ENCODE results near the gene NEK4.
A peak's percentile ranks its signal among the peaks of the same experiment; 100 is the strongest.
"Not testable (repeated sequence)": the region's sequence is repeated elsewhere in the genome, so short reads cannot be mapped to it uniquely, and the experiment has no call there.

The NEK4 gene

DNA sequence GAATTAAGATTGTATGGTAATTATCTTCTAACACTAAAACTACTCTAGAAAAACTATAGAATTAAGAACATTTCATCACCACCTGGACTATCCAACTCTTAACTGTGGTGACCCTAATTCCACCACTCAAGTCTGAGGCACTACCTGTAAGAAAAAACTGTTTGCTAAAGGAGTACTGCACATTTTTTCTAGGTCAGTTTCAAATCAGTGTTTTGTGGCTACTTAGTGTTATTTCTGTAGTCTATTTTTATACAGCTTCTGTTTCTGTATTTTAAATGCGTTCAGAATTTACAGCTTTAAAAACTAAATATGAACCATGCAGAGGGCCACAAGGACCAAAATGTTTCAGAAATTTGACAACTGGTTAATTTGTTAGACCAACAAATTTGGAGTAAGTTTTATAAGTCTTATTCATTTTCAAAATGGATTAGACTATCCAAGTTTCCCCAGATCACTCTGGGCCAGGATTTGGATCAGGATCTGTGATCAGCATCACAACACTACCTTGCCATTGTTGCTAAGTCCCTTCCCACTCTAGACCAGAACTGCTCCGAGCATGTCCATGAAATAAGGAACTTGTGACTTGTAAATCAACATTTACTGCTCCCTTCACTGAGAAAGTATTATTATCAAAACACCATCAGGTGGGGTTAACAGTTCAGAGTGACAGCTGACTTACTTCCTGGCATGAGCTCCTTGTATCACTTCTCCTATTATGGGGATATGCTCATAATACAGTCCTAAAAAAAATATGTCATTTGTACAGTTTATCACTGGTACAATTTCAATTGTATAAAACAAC lies 73.7 kb downstream of the NEK4 start:
- DNase-seq (ENCODE audit: low spot score), result no peak

DNA sequence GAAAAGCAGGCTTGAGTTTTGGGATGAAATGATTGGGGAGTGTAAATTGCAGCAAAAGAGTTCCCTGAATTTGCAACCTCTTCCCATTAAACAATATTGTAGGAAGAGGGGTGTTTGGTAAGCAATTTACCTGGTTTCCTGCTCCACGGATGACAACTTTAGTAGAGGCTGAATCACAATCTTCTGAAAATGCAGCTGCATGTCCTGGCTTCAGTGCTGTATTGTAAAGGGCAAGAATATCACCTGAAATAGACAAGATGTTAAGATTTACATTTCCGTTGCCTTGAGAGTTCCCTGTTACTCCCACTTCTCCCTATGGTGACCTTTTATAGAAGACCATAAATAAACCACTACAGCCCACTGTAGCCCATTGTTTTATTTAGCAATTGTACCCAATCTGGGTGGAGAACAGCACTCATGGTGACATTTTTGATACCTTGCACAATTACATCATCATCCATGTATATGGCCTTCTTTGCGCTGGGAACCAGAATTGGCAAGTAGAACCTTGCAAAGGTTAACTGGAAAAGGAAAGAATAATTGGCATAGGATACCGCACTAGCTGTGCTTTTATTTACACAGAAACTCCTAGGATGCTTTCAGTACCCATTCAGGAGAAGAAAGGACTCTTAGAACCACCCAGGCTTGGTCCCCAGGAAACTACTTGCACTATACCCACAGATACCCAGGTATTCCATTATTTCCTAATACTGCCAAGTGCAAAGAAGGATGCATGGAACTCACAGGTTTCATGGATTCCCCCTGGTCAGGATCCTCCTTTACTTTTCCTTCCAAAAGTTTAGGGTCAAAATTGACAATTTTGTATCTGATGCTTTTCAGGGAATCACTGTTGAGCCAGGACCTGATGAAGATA lies 74.7 kb downstream of the NEK4 start:
- no peak for DNase-seq (ENCODE audit: low spot score)

DNA sequence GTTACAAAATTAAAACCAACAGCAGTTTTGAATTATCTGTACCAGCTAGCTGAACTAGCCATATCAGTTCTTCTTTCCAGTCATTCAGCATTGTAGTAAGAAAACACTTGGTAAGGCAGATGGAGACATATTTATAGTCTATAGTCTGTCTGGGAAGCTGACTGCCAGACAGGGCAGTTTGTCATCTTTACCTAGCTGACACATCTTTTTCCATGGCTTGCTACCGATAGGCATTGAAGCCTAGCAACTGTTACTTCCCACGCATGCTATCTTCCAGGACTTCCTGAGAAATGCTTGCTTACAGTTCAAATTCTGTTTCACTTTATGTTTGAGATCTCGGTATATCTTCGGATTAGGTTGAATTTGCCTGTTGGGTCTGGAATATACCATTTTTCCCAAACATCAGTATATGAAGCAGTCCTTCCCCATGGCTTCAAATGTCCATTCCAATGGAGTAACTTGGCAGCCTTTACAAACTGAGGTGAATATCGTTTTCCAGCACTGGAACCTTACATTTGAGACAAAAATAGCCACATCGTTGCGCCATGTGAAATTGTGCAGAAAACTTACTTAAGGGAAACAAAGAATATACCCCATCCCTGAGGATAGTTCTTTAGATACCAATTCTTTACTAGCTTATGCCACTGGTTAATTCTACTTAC lies 76.1 kb downstream of the NEK4 start:
- DNase-seq (ENCODE audit: low spot score), result no peak

DNA sequence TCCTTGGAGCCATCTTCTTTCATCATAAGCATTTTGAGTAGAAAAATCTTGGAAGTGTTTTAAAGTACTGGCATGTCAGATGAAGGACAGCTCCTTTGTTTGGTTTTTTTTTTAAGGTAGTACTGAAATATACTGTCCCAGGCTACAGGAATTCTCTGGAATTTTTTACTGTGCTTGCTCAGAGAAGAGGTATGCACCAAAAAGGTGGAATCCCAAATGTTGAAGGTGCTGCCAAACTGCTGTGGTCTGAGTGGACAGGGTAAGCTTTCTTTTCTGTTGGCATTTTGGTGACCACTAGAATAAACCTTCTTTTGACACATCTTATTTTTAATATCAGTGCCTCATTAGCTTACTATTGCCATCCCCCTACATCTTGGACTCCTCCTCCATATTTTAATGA lies 77.7 kb downstream of the NEK4 start:
- DNase-seq (ENCODE audit: low spot score), result no peak

DNA sequence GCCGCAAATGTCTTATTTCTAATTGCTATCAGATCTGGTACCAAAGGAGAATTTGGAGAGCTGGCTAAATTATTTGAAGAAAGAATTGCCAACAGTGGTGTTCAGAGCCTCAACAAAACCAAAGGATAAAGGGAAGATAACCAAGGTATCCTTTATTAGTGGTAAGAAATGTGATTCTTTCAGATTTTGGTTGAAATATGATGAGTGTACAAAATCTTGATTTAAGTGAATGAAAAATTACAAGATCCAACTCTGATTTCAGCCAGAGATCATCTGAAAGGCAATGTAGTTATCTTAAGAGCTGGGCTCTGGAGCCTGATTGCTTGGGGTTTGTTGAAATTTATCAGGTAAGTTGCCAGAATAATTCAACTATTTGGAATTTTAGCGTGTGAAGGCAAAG lies 80.2 kb downstream of the NEK4 start:
- no peak for DNase-seq (ENCODE audit: low spot score)

DNA sequence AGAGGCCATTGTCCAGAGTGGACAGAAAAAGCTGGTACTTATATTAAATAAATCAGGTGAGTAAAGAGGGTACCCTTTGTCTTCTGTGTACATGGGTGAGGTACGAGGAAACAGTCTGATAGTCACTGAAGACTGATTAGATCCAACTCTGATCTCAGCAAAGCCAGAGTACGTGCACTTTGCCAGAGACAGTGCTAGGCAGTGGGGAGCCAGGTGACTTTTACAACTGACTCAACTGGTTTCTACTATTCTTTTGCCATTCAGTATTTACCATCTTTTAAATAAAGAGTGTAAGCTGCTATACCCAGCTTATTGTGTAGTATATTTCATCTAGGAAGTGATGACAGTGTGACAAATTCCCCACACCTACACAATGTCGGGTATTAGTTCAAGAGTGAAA lies 81.6 kb downstream of the NEK4 start:
- no peak for DNase-seq (ENCODE audit: low spot score)

DNA sequence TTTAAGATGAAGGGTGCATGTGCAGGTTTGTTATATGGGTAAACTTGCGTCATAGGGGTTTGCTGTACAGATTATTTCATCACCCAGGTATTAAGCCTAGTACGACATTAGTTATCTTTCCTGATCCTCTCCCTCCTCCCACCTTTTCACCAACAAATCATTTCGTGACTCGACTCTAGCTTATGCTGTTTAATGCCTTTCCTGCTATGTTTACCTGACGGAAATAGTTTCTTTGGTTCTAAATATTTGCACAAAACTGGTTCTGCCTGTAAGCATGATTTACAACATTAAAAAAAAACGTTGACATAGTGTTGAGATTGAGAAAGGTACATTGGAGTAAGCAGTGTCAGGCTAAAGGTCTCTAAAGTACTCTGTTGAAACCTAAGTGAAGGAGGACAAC lies 82.5 kb downstream of the NEK4 start:
- DNase-seq (ENCODE audit: low spot score), result no peak

DNA sequence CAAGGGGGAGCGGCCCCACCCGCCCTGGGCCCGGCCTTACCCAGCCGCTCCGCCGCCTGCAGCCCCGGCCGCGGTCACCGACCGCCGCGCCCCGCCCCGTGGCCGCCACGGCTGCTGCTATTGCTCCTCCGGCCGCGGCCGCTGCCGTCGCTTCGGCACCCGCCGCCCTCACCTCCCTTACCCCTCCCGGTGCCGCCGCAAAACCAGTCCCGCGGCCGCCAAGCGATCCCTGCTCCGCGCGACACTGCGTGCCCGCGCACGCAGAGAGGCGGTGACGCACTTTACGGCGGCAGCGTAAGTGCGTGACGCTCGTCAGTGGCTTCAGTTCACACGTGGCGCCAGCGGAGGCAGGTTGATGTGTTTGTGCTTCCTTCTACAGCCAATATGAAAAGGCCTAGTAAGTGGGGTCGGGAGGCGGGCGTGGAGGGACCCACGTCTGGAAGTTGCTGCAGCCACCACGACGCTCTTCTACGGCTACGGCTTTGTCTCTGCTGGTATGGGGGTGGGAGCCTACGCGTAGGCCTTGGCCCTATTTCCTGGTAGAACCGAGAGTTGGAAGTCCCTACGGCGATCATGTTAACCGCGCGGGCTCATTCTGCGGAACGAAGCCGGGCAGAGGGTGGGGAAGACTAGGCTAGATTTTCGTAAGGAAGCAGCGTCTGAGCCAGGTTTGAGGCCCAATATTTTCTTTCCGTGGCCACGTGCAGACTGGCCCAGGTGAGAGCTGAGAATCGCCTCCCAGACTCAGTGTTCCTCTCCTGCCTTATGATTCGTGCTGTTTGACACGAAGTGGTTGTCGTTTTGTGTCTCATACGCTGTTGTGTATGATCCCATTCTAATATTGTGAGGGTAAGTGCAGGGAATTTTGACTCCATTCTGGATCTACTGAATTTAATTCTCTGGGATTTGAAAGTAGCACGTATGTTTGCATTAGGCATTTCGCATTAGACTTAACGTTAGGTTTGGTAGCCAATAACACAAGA lies 84.7 kb downstream of the NEK4 start, which contains the start of the genes GNL3 and PBRM1:
GNL3 (plus strand) TSS at position 324 of the 983 bp plus-strand sequence; CDS start at position 385, 61 bp downstream.
PBRM1 (minus strand) TSS at position 205 of the 983 bp plus-strand sequence.
- DNase-seq (ENCODE audit: low spot score), result peak; percentile 96

DNA sequence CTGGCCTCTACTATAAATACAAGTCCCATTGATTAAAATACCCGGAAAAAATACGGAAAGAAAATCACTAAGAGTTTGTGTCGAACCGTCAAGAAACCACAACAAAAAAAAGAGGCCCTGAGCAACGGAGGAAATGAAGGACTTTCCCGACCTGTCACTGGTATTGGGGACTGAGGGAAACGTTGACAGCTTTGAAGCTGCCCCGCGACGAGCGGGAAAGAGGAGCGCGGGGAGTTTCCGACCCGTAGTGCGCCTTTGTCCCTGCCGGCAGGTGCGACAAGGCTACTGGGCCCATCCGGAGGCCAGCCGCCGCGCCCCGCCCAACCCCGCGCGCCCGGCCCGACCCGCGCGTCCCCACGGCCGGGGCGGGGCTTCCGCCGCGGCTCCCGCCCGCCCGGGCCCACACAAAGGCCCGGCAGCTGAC lies 85.4 kb downstream of the NEK4 start:
- DNase-seq (ENCODE audit: low spot score), result peak; percentile 88

DNA sequence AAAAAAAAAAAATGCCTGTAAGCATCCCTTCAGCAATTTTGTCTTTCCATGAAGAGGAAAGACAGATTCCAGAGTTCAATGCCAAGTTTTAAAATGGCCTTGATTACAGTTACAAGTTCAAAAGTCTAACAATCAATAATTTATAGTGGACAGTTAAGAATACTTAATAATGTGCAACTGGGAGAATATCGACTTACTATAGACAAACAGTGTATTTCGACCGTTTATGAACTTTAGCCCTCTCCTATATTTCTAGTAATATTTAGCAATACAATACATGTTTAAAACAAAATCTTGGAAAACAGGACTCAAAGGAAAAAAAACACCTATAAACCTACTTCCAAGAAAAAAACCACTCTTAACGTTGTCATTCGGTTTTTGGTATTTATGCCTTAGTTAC lies 86.6 kb downstream of the NEK4 start:
- no peak for DNase-seq (ENCODE audit: low spot score)

DNA sequence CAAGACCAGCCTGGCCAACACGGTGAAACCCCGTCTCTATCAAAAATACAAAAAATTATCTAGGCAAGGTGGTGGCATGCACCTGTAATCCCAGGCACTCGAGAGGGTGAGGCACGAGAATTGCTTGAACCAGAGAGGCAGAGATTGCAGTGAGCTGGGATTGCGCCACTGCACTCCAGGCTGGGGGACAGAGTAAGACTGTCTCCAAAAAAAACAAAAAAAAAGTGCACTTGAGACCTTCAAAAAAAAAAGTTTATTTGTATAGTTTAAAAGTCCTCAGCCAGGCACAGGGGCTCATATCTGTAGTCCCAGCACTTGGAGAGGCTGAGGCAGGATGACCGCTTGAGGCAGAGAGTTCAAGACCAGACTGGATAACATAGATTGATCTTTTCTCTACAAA lies 87.1 kb downstream of the NEK4 start:
- no peak for DNase-seq (ENCODE audit: low spot score)

DNA sequence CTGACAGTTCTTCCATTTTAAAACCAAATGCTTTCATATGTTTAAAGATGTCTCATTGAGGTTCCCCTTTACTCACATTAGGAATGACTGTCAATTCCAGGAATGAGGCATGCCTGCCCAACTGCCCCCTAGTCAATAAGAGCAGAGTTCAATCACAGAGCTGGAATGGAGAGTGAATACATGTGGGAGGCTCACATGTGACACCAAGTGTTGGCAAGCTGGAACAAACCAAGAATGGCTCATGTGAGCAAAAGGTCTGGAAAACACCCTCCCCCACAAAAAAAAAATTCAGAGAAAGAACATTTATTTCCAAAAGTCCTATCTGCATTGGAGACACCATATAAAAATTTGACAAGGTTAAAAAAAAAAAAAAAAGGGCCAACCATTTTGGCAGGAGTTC lies 88.7 kb downstream of the NEK4 start:
- DNase-seq (ENCODE audit: low spot score), result peak; percentile 78

DNA sequence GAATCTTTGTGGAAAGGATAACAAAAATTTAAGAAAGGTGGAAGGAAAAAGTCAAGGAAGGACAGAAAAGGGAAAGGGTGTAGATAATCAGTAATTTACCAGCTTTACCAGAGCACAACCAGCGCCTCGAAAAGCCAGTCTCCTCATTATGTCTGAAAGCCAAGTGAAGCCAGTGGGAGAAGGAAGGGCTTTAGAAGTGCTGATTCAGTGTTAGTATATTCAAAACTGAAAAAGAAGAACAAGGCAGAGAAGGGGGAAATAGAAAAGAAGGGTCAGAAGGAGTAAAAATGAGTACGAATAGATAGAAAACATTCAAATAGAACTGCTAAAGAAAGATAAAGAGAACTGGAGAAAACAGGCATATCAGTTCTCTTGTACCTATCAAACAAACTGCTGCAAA lies 89.1 kb downstream of the NEK4 start:
- DNase-seq (ENCODE audit: low spot score), result no peak

DNA sequence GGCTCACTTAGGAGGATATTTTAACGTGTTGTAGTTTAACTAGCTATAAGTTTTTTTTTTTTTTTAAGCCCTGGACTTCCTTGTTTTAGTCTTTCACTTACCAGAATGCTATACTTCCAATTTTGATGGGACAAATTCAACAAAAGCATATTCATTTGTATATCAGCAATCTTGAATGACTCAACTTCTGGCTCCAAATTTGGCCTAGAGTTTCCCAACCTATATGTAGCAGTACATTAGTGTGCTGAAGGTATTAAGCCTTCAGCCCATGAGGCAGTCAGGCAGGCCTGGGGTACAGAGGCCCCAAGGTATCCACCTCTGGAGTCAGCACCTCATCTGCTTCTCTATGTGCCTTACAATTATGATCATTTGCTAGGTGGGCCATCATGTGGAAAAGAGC lies 90.9 kb downstream of the NEK4 start:
- no peak for DNase-seq (ENCODE audit: low spot score)

DNA sequence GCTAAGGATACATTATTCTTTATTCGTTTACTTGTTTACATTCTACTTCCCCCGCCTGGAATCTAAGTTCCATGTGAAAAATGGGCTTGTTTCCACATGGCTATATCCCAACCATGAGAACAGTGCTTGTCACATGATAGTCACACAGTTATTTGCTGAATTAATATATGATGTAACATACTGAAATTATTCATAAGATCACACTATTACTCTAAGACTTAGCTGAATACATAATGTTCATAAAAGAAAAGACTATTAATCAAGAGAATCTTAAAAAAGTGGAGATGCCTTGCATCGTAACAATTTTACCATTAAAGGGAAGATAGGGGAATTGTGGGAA lies 91.6 kb downstream of the NEK4 start:
- no peak for DNase-seq (ENCODE audit: low spot score)

DNA sequence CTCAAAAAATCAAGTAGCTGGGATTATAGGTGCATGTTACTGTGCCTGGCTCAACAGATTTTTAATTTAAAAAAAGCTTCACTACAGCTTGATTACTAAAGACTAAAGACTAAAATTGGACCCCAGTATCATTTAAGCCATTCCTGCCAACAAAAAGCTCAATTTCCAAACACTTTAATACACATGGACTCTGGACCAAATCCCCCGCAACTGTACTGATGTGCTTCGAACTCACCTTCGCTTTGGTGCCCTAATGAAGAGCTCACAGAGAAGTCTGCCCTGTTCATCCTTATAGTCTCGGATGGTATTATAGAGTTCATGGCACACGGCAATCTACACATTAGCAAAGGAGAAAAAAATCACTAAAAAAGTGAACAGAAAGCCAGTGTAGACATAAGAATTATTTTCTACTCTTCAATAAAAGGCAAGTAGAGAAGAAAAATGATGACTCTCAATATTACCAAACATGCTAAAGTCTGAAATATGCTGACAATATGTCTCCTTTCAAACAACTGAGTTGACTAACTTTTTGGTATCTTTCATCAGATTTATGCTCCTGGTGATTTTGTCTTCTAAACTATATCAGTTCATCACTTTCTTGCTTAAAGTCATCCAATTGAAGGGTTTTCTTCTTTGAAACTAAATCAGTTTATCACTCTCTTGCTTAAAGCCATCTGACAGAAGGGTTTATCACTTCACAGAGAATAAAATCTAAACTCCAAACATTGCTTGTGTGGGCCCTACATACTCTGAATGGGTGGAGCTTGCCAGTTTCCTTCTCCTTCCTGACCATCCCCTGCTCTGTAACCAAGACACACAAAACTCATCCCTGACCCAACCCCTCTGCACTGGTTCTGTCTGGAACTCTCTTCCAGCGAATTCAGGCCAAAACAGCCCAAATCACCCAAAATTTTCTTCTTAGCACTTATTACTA lies 92.2 kb downstream of the NEK4 start:
- DNase-seq (ENCODE audit: low spot score), result no peak

DNA sequence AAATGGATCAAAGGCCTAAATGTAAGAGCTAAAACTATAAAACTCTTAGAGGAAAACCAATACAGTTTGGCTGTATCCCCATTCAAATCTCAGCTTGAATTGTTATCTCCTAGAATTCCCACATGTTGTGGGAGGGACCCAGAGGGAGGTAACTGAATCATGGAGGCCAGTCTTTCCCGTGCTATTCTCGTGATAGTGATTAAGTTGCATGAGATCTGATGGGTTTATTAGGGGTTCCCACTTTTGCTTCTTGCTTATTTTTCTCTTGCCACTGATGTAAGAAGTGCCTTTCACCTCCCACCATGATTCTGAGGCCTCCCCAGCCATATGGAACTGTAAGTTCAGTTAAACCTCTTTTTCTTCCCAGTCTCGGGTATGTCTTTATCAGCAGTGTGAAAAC lies 94.5 kb downstream of the NEK4 start:
- DNase-seq (ENCODE audit: low spot score), result not testable (repeated sequence)

DNA sequence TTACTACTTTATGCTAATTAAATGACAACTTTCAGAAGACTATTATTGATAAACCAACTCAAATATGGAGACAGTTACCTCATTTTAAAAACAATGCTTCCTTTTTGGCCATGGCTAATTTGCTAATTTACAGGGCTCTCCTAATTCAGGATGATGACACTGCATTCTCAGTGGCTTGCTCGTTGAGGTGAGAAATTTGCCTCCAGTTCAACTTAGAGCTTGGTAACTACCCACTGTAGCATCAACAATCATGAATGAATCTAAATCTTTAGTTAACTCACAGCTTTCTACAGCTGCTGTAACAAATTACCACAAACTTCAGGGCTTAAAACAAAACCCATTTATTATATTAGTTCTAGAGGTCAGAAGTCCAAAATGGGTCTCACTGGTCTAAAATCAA lies 99.1 kb downstream of the NEK4 start:
- peak; percentile 64 for DNase-seq (ENCODE audit: low spot score)

DNA sequence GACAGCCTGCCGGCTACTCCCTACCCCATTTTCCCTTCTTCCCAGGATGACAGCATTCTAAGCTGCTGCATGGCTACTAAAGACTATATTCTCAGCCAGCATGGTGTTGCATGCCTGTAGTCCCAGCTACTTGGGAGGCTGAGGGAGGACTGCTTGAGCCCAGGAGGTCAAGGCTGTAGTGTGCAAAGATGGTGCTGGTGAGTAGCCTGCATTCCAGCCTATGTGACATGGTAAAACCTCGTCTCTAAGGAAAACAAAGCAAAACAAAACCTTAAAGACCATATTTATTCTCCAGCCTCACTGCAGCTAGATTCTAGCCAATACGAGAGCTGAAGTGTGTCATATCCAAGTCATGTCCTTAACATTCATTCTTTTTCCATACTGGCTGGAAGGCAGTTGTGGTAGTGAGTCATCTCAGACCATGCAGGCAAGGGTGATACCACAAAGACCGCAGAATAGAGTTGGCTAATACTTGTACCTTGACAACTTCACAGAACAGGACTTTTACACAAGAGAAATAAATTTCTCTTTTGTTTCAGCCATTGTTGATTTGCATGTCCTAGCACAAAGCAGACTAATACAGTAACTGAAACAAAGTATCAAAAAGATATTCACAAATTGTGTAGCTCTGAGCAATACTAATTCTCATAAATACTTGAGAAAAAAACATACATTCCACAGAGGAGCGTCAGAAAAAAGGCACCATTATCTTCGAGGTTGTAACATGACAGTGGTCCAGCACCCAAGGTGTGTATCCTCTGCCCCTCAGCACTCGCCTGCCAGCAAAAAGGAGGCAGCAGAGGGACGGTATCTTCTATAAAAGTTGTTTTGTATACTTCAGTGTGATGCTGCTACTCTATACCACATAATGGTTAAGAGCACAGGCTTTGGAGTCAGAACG lies 99.9 kb downstream of the NEK4 start:
- peak; percentile 100 for DNase-seq (ENCODE audit: low spot score)

Measured in kidney tubule cell (primary cell).